ENCODE measurements around the gene RAB31. TPM values are rescaled to one million over a fixed set of nuclear protein-coding genes. Genes with fewer than 3 reads are reported as not detected.
A peak's percentile ranks its signal among the peaks of the same experiment; 100 is the strongest.

RAB31 gene
- total RNA-seq, 1 donor from 2014 or later = 36.0 TPM

- H3K36me3 Mint-ChIP-seq (ENCODE audit: low read depth) = peaks cover 59% of the 10 kb centered on the region
- intact Hi-C loops (cut with micrococcal nuclease) = no loop called here
- H3K4me1 Mint-ChIP-seq = peaks cover 8% of the 10 kb centered on the region
- POLR2A ChIA-PET = no interaction called here
- peaks cover 3% of the 10 kb centered on the region for H3K27me3 Mint-ChIP-seq
- no peak overlapping the region for H3K27ac Mint-ChIP-seq
- no peak overlapping the region for H3K4me3 Mint-ChIP-seq
- DNase-seq (no peak), ATAC-seq (ENCODE audit: low read depth) (no peak)
- CTCF ChIA-PET = no interaction called here
- no peak for TF ChIP-seq CTCF (IDR thresholded peaks at IDR 0.05)
- H3K9me3 Mint-ChIP-seq = no peaks in the 10 kb centered on the region
Observed at GRCh38 chr18:9845256-9845655, 137.2 kb downstream of the RAB31 start.

GRCh38 chr18:9846162-9846925, 138.2 kb downstream of the RAB31 start:
- ATAC-seq (ENCODE audit: low read depth) (no peak), DNase-seq (no peak)
- H3K4me1 Mint-ChIP-seq = peaks cover 8% of the 10 kb centered on the region
- ChIA-PET CTCF (no interaction called here), POLR2A (interaction anchor here (0.7 kb wide), 1 partner anchor 37 kb away, joined by 3 read pairs; no protein-coding TSS in a partner anchor)
- peaks cover 60% of the 10 kb centered on the region for H3K36me3 Mint-ChIP-seq (ENCODE audit: low read depth)
- peaks cover 3% of the 10 kb centered on the region for H3K27me3 Mint-ChIP-seq
- H3K9me3 Mint-ChIP-seq = no peaks in the 10 kb centered on the region
- H3K4me3 Mint-ChIP-seq = no peak overlapping the region
- TF ChIP-seq CTCF (IDR thresholded peaks at IDR 0.05) = no peak
- intact Hi-C loops (cut with micrococcal nuclease) = no loop called here
- no peak overlapping the region for H3K27ac Mint-ChIP-seq

- Mint-ChIP-seq H3K27ac (no peak overlapping the region), H3K9me3 (no peaks in the 10 kb centered on the region), H3K4me3 (no peak overlapping the region), H3K27me3 (peaks cover 3% of the 10 kb centered on the region), H3K4me1 (peaks cover 3% of the 10 kb centered on the region), H3K36me3 (ENCODE audit: low read depth) (peaks cover 61% of the 10 kb centered on the region)
- POLR2A ChIA-PET = no interaction called here
- TF ChIP-seq CTCF (IDR thresholded peaks at IDR 0.05) = no peak
- intact Hi-C loops (cut with micrococcal nuclease) = no loop called here
- ATAC-seq (ENCODE audit: low read depth) = no peak
- CTCF ChIA-PET = no interaction called here
- DNase-seq = no peak
Observed at GRCh38 chr18:9848170-9848879, 140.2 kb downstream of the RAB31 start.

- POLR2A ChIA-PET = no interaction called here
- intact Hi-C loops (cut with micrococcal nuclease) = no loop called here
- DNase-seq (no peak), ATAC-seq (ENCODE audit: low read depth) (no peak)
- Mint-ChIP-seq H3K4me1 (peaks cover 3% of the 10 kb centered on the region), H3K27ac (peak overlapping the region; percentile 8), H3K27me3 (peaks cover 3% of the 10 kb centered on the region), H3K36me3 (ENCODE audit: low read depth) (peaks cover 56% of the 10 kb centered on the region), H3K9me3 (no peaks in the 10 kb centered on the region), H3K4me3 (no peak overlapping the region)
- CTCF ChIA-PET = no interaction called here
- TF ChIP-seq CTCF (IDR thresholded peaks at IDR 0.05) = no peak
Observed at GRCh38 chr18:9849407-9850283, 141.5 kb downstream of the RAB31 start.

- no peak overlapping the region for H3K27ac Mint-ChIP-seq
- ATAC-seq (ENCODE audit: low read depth) (no peak), DNase-seq (no peak)
- ChIA-PET POLR2A (no interaction called here), CTCF (no interaction called here)
- intact Hi-C loops (cut with micrococcal nuclease) = no loop called here
- peaks cover 4% of the 10 kb centered on the region for H3K4me1 Mint-ChIP-seq
- no peaks in the 10 kb centered on the region for H3K9me3 Mint-ChIP-seq
- peaks cover 53% of the 10 kb centered on the region for H3K36me3 Mint-ChIP-seq (ENCODE audit: low read depth)
- no peak overlapping the region for H3K4me3 Mint-ChIP-seq
- peaks cover 3% of the 10 kb centered on the region for H3K27me3 Mint-ChIP-seq
- no peak for TF ChIP-seq CTCF (IDR thresholded peaks at IDR 0.05)
Observed at GRCh38 chr18:9850309-9850708, 142.2 kb downstream of the RAB31 start.
